Right forelimb (tissue), 1 donor: ENCODE data around the gene CSMD2.

Source experiments
- DNase-seq: peaks from one replicate; pipeline ENCODE4 v3.0.0-alpha.2; 2018

The CSMD2 gene

GRCh38 chr1:33949570-33949969, 215.5 kb downstream of the CSMD2 start:
- DNase-seq = no peak

DNA sequence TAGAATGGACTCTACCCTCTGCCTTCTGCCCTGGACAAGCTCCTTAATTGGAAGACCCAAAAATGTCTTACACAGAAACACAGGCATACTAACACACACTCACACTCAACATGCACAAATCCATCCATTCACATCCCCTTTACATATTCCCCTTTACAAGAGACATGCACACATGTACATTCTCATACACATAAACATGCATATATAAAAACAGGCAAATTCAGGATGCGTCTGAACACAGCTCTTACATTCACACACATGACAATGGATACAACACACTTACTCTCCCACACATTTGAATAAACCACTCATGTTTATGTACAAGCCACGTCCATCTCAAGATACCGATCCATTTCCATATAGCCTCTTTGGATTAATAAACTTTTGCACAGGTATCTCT, 216.7 kb downstream of the CSMD2 start:
- no peak for DNase-seq

GRCh38 chr1:33946836-33947235, 218.2 kb downstream of the CSMD2 start:
- no peak for DNase-seq

DNA sequence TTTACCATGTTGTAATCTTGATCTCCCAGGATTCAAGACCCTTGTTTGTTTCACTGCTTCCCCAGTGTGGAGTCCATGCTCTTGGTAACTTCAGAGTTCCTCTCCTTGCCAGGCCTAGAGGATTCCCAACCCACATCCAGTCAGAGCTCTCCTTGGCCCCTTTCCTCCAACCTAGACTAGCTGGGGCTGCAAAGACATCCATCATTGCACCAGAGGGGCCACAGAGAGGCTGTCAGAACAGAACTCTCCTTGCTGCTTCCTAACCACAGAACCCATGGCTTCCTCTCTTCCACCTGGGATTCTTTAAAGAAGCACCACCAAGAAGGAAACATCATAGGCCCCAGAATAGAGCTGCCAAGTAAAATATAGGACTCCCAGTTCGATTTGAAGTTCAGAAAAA, 220.2 kb downstream of the CSMD2 start:
- DNase-seq = no peak

GRCh38 chr1:33943978-33944377, 221.1 kb downstream of the CSMD2 start:
- DNase-seq = no peak

GRCh38 chr1:33932871-33933270, 232.2 kb downstream of the CSMD2 start:
- DNase-seq = no peak

DNA sequence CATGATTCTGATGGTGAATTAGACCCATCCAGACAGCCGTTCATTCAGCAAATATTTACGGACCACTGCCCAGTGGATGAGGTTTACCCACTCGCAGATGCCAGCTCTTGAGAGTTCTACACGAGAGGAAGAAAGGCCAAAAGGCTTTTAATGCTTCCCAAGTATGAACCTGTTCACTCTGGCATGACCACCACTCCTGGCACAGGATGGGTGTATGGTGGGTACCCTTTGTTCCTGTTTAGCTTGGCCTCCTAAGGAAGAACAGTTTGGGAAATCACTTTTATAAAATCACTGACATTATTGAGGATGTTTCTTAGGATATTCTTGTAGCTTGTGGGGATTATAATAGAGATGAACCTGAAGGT, 233.9 kb downstream of the CSMD2 start:
- DNase-seq = no peak

- DNase-seq = no peak
Observed at GRCh38 chr1:33930346-33931110, 234.5 kb downstream of the CSMD2 start.

DNA sequence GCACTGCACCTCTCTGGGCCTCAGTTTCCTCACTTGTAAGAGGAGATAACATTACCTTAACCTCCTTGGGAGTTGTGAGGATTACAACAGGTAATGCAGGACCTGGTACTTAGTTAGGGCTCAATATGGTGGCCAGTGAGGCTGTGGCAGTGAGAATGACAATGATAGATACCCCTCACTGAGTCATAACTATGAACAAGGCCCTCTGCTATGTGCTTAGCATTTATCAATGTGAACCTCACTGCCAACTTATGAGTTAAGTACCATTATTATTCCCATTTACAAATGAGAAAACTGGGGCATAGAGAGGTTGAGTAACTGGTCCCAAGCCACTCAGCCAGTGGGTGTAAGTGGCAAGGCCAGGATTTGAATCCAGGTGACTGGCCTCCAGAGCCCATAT, 236.8 kb downstream of the CSMD2 start:
- no peak for DNase-seq

GRCh38 chr1:33927721-33928120, 237.3 kb downstream of the CSMD2 start:
- no peak for DNase-seq

DNA sequence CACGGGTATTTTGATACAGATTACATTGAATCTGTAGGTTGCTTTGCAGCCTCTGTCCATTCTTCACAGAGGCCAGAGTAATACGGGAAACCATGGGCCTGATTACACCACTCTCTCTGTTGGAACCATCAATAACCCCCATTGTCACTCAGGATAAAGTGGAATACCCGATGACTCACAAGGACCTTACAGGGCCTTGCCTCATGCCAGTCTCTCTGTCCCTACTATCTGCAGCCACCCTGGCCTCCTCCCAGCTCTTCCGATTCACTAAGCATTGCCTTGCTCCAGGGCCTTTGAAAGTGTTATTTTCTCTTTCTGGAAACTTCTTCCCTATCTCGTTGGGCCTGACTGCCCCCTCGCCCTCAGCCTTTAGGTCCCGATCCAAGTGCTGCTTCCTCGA, 239.4 kb downstream of the CSMD2 start:
- DNase-seq = no peak

DNA sequence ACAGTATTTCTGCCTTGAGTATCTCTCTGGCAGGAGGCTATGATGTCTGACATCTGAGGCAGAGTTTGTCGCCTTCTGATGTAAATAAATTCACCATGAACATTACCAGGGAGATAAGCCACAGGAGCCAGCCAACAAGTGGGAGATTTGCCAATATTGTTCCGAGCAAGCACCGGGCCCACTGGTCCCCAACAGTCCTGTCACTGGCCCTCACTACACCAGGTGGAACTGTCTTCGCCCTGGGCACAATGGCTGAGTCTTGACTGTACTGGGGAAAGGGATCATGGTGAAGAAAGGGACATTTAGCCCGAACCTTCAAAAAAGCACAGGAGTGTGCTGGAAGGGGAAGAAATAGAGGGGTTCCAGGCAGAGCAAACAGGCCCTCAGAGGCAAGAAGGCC, 243.7 kb downstream of the CSMD2 start:
- DNase-seq = no peak

GRCh38 chr1:33918368-33918767, 246.7 kb downstream of the CSMD2 start:
- no peak for DNase-seq

DNA sequence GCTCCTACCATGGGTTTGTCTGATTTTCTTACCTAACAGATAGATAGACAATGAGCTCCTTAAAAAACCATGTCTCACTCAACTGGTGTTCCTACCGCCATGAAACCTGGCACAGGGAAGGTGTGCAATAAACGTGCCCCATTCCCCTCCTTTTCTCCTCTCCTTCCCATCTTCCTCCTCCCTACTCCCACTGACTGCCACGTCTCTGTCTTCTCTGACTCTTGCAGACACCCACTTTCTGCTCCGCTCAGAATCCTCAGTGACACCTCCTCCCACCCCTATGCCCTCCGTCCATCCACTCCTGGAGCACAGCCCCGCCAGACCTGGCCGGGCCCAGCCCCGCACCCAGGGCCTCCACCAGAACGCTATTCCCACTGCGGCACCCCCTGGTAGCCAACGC, 248.2 kb downstream of the CSMD2 start:
- DNase-seq = no peak

- no peak for DNase-seq
Observed at GRCh38 chr1:33914531-33914930, 250.5 kb downstream of the CSMD2 start.

- no peak for DNase-seq
Observed at GRCh38 chr1:33908324-33908956, 256.6 kb downstream of the CSMD2 start.

DNA sequence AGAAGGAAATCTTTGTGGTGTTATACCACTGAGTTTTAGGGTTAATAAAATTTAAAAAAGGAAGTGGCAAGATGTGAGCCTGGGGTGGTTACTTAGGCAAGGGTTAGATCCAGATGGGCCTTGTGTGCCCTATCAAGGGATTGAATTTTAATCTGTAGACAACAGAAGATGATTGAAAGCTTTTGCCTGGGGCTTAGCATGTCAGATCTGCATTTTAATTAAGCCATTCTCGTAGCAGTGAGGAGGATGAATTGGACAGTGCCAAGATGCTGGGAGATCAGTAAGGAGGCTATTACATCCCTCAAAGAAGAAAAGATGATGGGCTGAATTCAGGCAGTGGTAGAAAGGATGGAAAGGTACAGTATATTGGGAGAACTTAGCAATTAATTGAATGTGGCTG, 258.9 kb downstream of the CSMD2 start:
- DNase-seq = no peak

DNA sequence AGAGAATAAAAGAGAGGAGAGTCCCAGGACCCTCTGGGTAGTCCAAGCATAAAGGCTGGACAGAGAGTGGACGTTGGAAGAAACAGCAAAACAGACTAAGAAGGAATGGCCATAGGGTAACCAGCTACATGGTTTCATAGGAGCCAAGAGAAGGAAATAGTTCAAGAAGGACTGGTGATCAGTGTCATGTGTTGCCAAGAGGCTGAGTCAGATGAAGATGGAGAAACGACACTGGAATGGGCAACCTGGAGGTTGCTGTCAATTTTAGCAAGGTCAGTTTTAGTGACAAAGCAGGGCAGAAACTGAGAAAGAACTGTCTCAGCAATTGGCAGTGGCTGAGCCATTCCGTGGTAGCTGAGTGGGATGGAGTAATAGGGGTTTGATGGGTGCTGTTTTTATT, 259.8 kb downstream of the CSMD2 start:
- no peak for DNase-seq

GRCh38 chr1:33903210-33903589, 261.8 kb downstream of the CSMD2 start:
- no peak for DNase-seq

- no peak for DNase-seq
Observed at GRCh38 chr1:33902486-33903209, 262.4 kb downstream of the CSMD2 start.

- DNase-seq = no peak
Observed at GRCh38 chr1:33899746-33900145, 265.3 kb downstream of the CSMD2 start.

GRCh38 chr1:33898881-33899280, 266.1 kb downstream of the CSMD2 start:
- no peak for DNase-seq

GRCh38 chr1:33898406-33898805, 266.6 kb downstream of the CSMD2 start:
- DNase-seq = no peak

DNA sequence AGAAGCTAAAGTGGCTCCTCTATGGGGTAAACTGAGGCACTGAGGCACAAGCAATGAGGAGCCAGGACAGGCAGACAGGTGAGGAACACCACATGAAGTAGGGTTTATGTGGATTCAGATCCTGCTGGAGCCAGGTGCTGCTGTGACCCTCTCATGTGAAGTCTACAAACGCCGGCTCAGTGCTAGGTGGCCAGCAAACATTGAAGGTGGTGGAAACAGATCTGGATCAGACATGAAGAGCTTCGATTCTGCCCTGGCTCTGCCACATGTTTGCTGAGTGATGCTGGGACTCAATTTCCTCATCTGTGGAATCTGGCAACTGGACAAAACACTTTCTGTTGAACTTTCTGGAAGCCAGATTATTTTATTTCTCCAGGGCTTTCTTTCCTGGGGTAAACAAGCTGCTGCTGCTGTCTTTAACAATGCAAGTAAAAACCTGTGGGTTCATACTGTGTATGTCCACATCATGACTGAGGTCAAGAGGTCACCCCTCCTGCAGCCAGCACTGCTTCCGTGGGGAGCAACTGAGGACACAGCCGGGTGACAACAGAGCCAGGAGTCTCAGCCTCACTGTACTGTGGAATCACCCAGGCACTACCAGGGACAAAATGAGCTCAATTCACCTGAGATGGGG, 267.8 kb downstream of the CSMD2 start:
- DNase-seq = no peak
